ENCODE results near the gene MEIS3.

Gene MEIS3

DNA sequence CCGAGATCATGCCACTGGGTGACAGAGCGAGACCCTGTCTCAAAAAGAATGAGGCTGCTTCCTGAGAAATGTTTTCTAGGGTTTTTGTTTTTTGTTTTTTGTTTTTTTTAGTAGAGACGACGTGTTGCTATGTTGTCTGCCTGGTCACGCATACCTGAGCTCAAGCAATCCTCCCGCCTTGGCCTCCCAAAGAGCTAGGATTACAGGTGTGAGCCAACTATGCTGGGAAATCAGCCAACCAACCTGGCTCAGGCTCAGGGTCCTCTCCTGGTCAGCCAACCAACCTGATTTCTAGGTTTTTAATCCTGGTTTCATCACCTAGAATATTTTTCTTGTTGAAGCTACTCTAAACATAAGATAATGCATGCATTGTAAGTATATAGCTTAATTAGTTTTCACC lies 62.4 kb downstream of the MEIS3 start:
- DNase-seq = no peak

DNA sequence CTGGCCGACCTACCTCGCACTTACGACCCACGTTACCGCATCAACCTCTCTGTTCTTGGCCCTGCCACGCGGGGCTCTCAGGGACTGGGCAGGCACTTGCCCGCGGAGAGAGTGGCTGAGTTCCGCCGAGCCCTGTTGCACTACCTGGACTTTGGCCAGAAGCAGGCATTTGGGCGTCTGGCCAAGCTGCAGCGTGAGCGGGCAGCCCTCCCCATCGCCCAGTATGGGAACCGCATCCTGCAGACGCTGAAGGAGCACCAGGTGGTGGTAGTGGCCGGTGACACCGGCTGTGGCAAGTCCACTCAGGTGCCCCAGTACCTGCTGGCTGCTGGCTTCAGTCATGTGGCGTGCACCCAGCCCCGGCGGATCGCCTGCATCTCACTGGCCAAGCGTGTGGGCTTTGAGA lies 66.0 kb downstream of the MEIS3 start:
- no peak for DNase-seq
